Left hindlimb (tissue), 1 donor: ENCODE results near the gene SENP6.
"Not testable (repeated sequence)": the region's sequence is repeated elsewhere in the genome, so short reads cannot be mapped to it uniquely, and the experiment has no call there.

Source experiments
- DNase-seq: peaks from one replicate; pipeline ENCODE4 v3.0.0-alpha.2; 2018

The SENP6 gene

GRCh38 chr6:75673884-75674283, 72.2 kb downstream of the SENP6 start:
- no peak for DNase-seq

- DNase-seq = no peak
Measured at GRCh38 chr6:75676377-75676776, 74.7 kb downstream of the SENP6 start.

GRCh38 chr6:75682548-75682947, 80.9 kb downstream of the SENP6 start:
- not testable (repeated sequence) for DNase-seq

GRCh38 chr6:75683005-75683404, 81.3 kb downstream of the SENP6 start:
- not testable (repeated sequence) for DNase-seq

- not testable (repeated sequence) for DNase-seq
Measured at GRCh38 chr6:75687535-75687934, 85.9 kb downstream of the SENP6 start.

GRCh38 chr6:75687937-75688336, 86.3 kb downstream of the SENP6 start:
- DNase-seq = not testable (repeated sequence)

GRCh38 chr6:75689576-75689975, 87.9 kb downstream of the SENP6 start:
- no peak for DNase-seq

GRCh38 chr6:75691012-75691411, 89.3 kb downstream of the SENP6 start:
- no peak for DNase-seq

- DNase-seq = no peak
Measured at GRCh38 chr6:75693534-75693933, 91.9 kb downstream of the SENP6 start.

- no peak for DNase-seq
Measured at GRCh38 chr6:75694406-75694805, 92.7 kb downstream of the SENP6 start.

- DNase-seq = not testable (repeated sequence)
Measured at GRCh38 chr6:75708334-75708733, 106.7 kb downstream of the SENP6 start.

GRCh38 chr6:75711173-75711572, 109.5 kb downstream of the SENP6 start:
- DNase-seq = no peak

GRCh38 chr6:75719133-75719532, 117.5 kb downstream of the SENP6 start:
- no peak for DNase-seq

GRCh38 chr6:75723382-75723781, 121.7 kb downstream of the SENP6 start:
- DNase-seq = no peak

GRCh38 chr6:75727206-75727605, 125.5 kb downstream of the SENP6 start:
- no peak for DNase-seq

GRCh38 chr6:75731029-75731428, 129.3 kb downstream of the SENP6 start:
- DNase-seq = not testable (repeated sequence)

GRCh38 chr6:75735491-75736186, 134.0 kb downstream of the SENP6 start:
- no peak for DNase-seq

GRCh38 chr6:75743971-75744370, 142.3 kb downstream of the SENP6 start:
- DNase-seq = no peak

- DNase-seq = no peak
Measured at GRCh38 chr6:75745404-75745803, 143.7 kb downstream of the SENP6 start.

GRCh38 chr6:75746221-75746620, 144.5 kb downstream of the SENP6 start:
- no peak for DNase-seq

GRCh38 chr6:75747152-75747992, 145.7 kb downstream of the SENP6 start:
- no peak for DNase-seq

GRCh38 chr6:75748003-75748742, 146.5 kb downstream of the SENP6 start:
- DNase-seq = no peak

GRCh38 chr6:75748743-75749538, 147.3 kb downstream of the SENP6 start, which contains the start of gene MYO6:
TSS of gene MYO6 (plus strand) at chr6:75749239. CDS start at chr6:75817548, 68,309 bp downstream.
- peak; percentile 80 for DNase-seq
